ENCODE data around the gene MUC2.

DNA sequence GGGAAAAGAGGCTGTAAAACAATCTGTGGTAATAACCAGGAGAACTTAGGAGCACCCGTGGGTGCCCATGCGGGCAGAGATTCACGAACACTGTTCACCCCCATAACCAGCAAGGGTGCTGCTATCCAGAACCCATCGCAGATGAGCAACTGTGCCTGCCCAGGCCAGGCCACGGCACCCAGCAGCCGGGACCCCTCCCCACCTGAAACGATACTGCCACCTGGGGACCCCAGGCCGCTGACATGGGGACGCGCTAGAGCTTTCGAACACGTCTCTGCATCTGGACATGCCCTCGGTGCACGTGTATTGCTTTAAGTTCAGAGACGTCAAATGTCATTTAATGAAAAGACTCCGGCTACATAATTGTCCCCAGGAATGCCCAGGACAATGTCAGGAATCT lies 14.3 kb upstream of the MUC2 start:
- TF ChIP-seq, protein P1, sequence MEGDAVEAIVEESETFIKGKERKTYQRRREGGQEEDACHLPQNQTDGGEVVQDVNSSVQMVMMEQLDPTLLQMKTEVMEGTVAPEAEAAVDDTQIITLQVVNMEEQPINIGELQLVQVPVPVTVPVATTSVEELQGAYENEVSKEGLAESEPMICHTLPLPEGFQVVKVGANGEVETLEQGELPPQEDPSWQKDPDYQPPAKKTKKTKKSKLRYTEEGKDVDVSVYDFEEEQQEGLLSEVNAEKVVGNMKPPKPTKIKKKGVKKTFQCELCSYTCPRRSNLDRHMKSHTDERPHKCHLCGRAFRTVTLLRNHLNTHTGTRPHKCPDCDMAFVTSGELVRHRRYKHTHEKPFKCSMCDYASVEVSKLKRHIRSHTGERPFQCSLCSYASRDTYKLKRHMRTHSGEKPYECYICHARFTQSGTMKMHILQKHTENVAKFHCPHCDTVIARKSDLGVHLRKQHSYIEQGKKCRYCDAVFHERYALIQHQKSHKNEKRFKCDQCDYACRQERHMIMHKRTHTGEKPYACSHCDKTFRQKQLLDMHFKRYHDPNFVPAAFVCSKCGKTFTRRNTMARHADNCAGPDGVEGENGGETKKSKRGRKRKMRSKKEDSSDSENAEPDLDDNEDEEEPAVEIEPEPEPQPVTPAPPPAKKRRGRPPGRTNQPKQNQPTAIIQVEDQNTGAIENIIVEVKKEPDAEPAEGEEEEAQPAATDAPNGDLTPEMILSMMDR (IDR thresholded peaks at IDR 0.05 in 2 of 3, conservative IDR thresholded peaks at IDR 0.05 in 1 of 3; ENCODE audit: insufficient read depth in 2 of 3, low read depth in 1 of 3, low read length in 3 of 3), result no peak
- TF ChIP-seq EZH2 (IDR thresholded peaks at IDR 0.05; ENCODE audit: borderline replicate concordance, low read depth, low read length) (no peak), STAT5A (IDR thresholded peaks at IDR 0.05; ENCODE audit: borderline replicate concordance, low read length) (no peak), TRIM28 (IDR thresholded peaks at IDR 0.05) (no peak), ZNF589 (CRISPR knock-in tag; IDR thresholded peaks at IDR 0.05; ENCODE audit: low read depth) (no peak), EWSR1 (IDR thresholded peaks at IDR 0.05; ENCODE audit: borderline replicate concordance, low read depth, partially characterized antibody) (no peak), JUND (IDR thresholded peaks at IDR 0.05; ENCODE audit: borderline replicate concordance, low read depth, low read length) (no peak), JUND (tag; IDR thresholded peaks at IDR 0.05; ENCODE audit: borderline replicate concordance, low read depth, low read length) (no peak), TAF1 (IDR thresholded peaks at IDR 0.05; ENCODE audit: control insufficient read depth, extremely low read depth, insufficient read depth, low read length, severe bottlenecking) (no peak)
- TF ChIP-seq, protein P2, sequence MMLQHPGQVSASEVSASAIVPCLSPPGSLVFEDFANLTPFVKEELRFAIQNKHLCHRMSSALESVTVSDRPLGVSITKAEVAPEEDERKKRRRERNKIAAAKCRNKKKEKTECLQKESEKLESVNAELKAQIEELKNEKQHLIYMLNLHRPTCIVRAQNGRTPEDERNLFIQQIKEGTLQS (IDR thresholded peaks at IDR 0.05), result no peak
- TF ChIP-seq, protein P2 (CRISPR knock-in tag; conservative IDR thresholded peaks at IDR 0.05), result no peak
